DOHH2 (cell line): Measurements from ENCODE around the gene ADAMTS8.

Experiments used
- H3F3A ChIP-seq: fragments of 200-600 bp; sonication (generic), shearing (Covaris generic); 2 replicates; pipeline ENCODE4 v1.6.0; 2016; ENCODE audit warnings: antibody characterized with exemption, mild to moderate bottlenecking; ENCODE audit not compliant: control insufficient read depth, insufficient read depth
- H3K27ac ChIP-seq: fragments of 200-600 bp; sonication (generic); 2 replicates; pipeline ENCODE4 v1.5.1; 2014; ENCODE audit warnings: low read depth, mild to moderate bottlenecking, low read length, moderate library complexity
- H3K27me3 ChIP-seq: fragments of 200-600 bp; sonication (generic); 2 replicates; pipeline ENCODE4 v1.6.1; 2014; ENCODE audit warnings: mild to moderate bottlenecking, low read length, mixed read lengths; ENCODE audit not compliant: control insufficient read depth
- H3K36me3 ChIP-seq: fragments of 200-600 bp; sonication (generic); 2 replicates; pipeline ENCODE4 v1.6.1; 2014; ENCODE audit warnings: mild to moderate bottlenecking, low read length, moderate library complexity, mixed read lengths; ENCODE audit not compliant: control insufficient read depth
- H3K4me1 ChIP-seq: fragments of 200-600 bp; sonication (generic); 2 replicates; pipeline ENCODE4 v1.6.1; 2014; ENCODE audit warnings: mild to moderate bottlenecking, low read length, mixed read lengths; ENCODE audit not compliant: control insufficient read depth
- H3K4me2 ChIP-seq: fragments of 200-600 bp; sonication (generic); 2 replicates; pipeline ENCODE4 v1.6.0; 2014; ENCODE audit warnings: mild to moderate bottlenecking, low read length, moderate library complexity
- H3K4me3 ChIP-seq: fragments of 200-600 bp; sonication (generic); 2 replicates; pipeline ENCODE4 v1.5.1; 2014; ENCODE audit warnings: mild to moderate bottlenecking, low read length, mixed read lengths
- H3K79me2 ChIP-seq: fragments of 200-600 bp; sonication (generic); 2 replicates; pipeline ENCODE4 v1.6.1; 2014; ENCODE audit warnings: mild to moderate bottlenecking, low read length, mixed read lengths; ENCODE audit not compliant: control insufficient read depth
- H3K9me2 ChIP-seq: fragments of 200-600 bp; sonication (generic); replicated peaks from 2 replicates; pipeline ENCODE4 v1.6.1; 2014; ENCODE audit warnings: mild to moderate bottlenecking, low read length, mixed read lengths; ENCODE audit not compliant: control insufficient read depth
- H3K9me3 ChIP-seq: fragments of 200-600 bp; sonication (generic); 2 replicates; pipeline ENCODE4 v1.6.1; 2014; ENCODE audit warnings: antibody characterized with exemption, low read length, mixed read lengths; ENCODE audit not compliant: control insufficient read depth, insufficient read depth
- H4K20me1 ChIP-seq: fragments of 200-600 bp; sonication (generic); 2 replicates; pipeline ENCODE4 v1.6.0; 2014; ENCODE audit warnings: low read depth, mild to moderate bottlenecking, antibody characterized with exemption, low read length, moderate library complexity; ENCODE audit not compliant: control insufficient read depth, insufficient read depth
- CTCF ChIP-seq: fragments of 200-600 bp; sonication (generic); IDR thresholded peaks from one replicate; pipeline ENCODE4 v1.5.1; 2014; ENCODE audit warnings: antibody characterized with exemption, mild to moderate bottlenecking, low read depth, low read length; ENCODE audit not compliant: poor library complexity, severe bottlenecking
- EZH2phosphoT487 ChIP-seq: fragments of 200-600 bp; sonication (generic); IDR thresholded peaks from 2 replicates; pipeline ENCODE4 v1.6.1; 2017; ENCODE audit warnings: borderline replicate concordance, mild to moderate bottlenecking, antibody characterized with exemption, low read length, moderate library complexity, mixed read lengths

The ADAMTS8 gene

GRCh38 chr11:130426223-130426836 lies 2.1 kb downstream of the ADAMTS8 start:
- H3K27me3 ChIP-seq: peaks cover 44% of the 10 kb centered on the region
- no peak overlapping the region for H3K27ac ChIP-seq
- H3K9me2 ChIP-seq: no peaks in the 10 kb centered on the region
- H3K4me2 ChIP-seq: no peak overlapping the region
- no peaks in the 10 kb centered on the region for H3K9me3 ChIP-seq
- H4K20me1 ChIP-seq: no peaks in the 10 kb centered on the region
- H3K4me1 ChIP-seq: no peaks in the 10 kb centered on the region
- H3F3A ChIP-seq: no peaks in the 10 kb centered on the region
- no peak for TF ChIP-seq EZH2phosphoT487
- no peak for TF ChIP-seq CTCF
- no peak overlapping the region for H3K4me3 ChIP-seq
- H3K79me2 ChIP-seq: no peaks in the 10 kb centered on the region
- no peaks in the 10 kb centered on the region for H3K36me3 ChIP-seq

- no peak overlapping the region for H3K4me2 ChIP-seq
- no peak overlapping the region for H3K27ac ChIP-seq
- no peaks in the 10 kb centered on the region for H4K20me1 ChIP-seq
- no peaks in the 10 kb centered on the region for H3K9me2 ChIP-seq
- H3K27me3 ChIP-seq: peaks cover 55% of the 10 kb centered on the region
- no peaks in the 10 kb centered on the region for H3K36me3 ChIP-seq
- H3F3A ChIP-seq: no peaks in the 10 kb centered on the region
- no peaks in the 10 kb centered on the region for H3K79me2 ChIP-seq
- no peak overlapping the region for H3K4me3 ChIP-seq
- TF ChIP-seq CTCF (no peak), EZH2phosphoT487 (no peak)
- H3K4me1 ChIP-seq: no peaks in the 10 kb centered on the region
- H3K9me3 ChIP-seq: no peaks in the 10 kb centered on the region
These were observed 3.3 kb downstream of the ADAMTS8 start for GRCh38 chr11:130425156-130425555.

GRCh38 chr11:130424613-130425140 lies 3.7 kb downstream of the ADAMTS8 start:
- no peaks in the 10 kb centered on the region for H4K20me1 ChIP-seq
- H3K27me3 ChIP-seq: peaks cover 51% of the 10 kb centered on the region
- H3K4me1 ChIP-seq: no peaks in the 10 kb centered on the region
- no peak overlapping the region for H3K27ac ChIP-seq
- no peaks in the 10 kb centered on the region for H3K36me3 ChIP-seq
- no peak overlapping the region for H3K4me2 ChIP-seq
- H3F3A ChIP-seq: no peaks in the 10 kb centered on the region
- H3K9me2 ChIP-seq: no peaks in the 10 kb centered on the region
- no peaks in the 10 kb centered on the region for H3K79me2 ChIP-seq
- H3K9me3 ChIP-seq: no peaks in the 10 kb centered on the region
- no peak for TF ChIP-seq CTCF
- TF ChIP-seq EZH2phosphoT487: no peak
- no peak overlapping the region for H3K4me3 ChIP-seq
